Central memory CD8-positive, alpha-beta T cell (primary cell): ENCODE measurements around the gene PHLDA1.
A peak's percentile ranks its signal among the peaks of the same experiment; 100 is the strongest.

ENCODE experiments used
- ATAC-seq: fragments of 150-1000 bp; cut with Tn5 transposase; replicated peaks from 2 replicates; pipeline ENCODE4 v1.10.0; 2022; ENCODE audit warnings: mild to moderate bottlenecking, moderate FRiP score, moderate number of reproducible peaks; ENCODE audit not compliant: poor library complexity, severe bottlenecking; ENCODE audit errors: extremely low read depth
- DNase-seq, 2 donors: peaks; one replicate each; pipeline ENCODE4 v3.0.0; 2021; ENCODE audit warnings: low spot score in 2 of 2
- H3K27ac Mint-ChIP-seq: one replicate; pipeline ENCODE4 v1.8.0; 2022; ENCODE audit warnings: low read depth, mild to moderate bottlenecking, moderate library complexity, mixed read lengths
- H3K27me3 Mint-ChIP-seq: one replicate; pipeline ENCODE4 v1.8.0; 2022; ENCODE audit warnings: mixed read lengths
- H3K36me3 Mint-ChIP-seq: one replicate; pipeline ENCODE4 v1.8.0; 2022; ENCODE audit warnings: mild to moderate bottlenecking, moderate library complexity, mixed read lengths; ENCODE audit not compliant: insufficient read depth
- H3K4me1 Mint-ChIP-seq: one replicate; pipeline ENCODE4 v1.8.0; 2022; ENCODE audit warnings: mixed read lengths
- H3K4me3 Mint-ChIP-seq: one replicate; pipeline ENCODE4 v1.8.0; 2022; ENCODE audit warnings: mild to moderate bottlenecking, moderate library complexity, mixed read lengths
- H3K9me3 Mint-ChIP-seq: one replicate; pipeline ENCODE4 v1.8.0; 2022; ENCODE audit warnings: mixed read lengths

Gene PHLDA1

GRCh38 chr12:76057326-76057725, 25.8 kb upstream of the PHLDA1 start:
- no peaks in the 10 kb centered on the region for H3K27me3 Mint-ChIP-seq
- peaks cover 17% of the 10 kb centered on the region for H3K4me1 Mint-ChIP-seq
- peaks cover 61% of the 10 kb centered on the region for H3K36me3 Mint-ChIP-seq
- ATAC-seq (no peak), DNase-seq (no peak)
- peak overlapping the region; percentile 68 for H3K27ac Mint-ChIP-seq
- H3K9me3 Mint-ChIP-seq, result no peaks in the 10 kb centered on the region
- H3K4me3 Mint-ChIP-seq, result no peak overlapping the region

- Mint-ChIP-seq H3K27me3 (no peaks in the 10 kb centered on the region), H3K4me3 (no peak overlapping the region), H3K27ac (no peak overlapping the region), H3K9me3 (no peaks in the 10 kb centered on the region), H3K4me1 (peaks cover 6% of the 10 kb centered on the region), H3K36me3 (peaks cover 65% of the 10 kb centered on the region)
- ATAC-seq (no peak), DNase-seq (no peak)
Observed at GRCh38 chr12:76055393-76055792, 23.8 kb upstream of the PHLDA1 start.

GRCh38 chr12:76049575-76050251, 18.1 kb upstream of the PHLDA1 start:
- Mint-ChIP-seq H3K9me3 (no peaks in the 10 kb centered on the region), H3K4me3 (no peak overlapping the region), H3K27ac (peak overlapping the region; percentile 29), H3K36me3 (peaks cover 59% of the 10 kb centered on the region), H3K27me3 (no peaks in the 10 kb centered on the region), H3K4me1 (no peaks in the 10 kb centered on the region)
- DNase-seq, result no peak
- no peak for ATAC-seq

GRCh38 chr12:76047742-76048141, 16.2 kb upstream of the PHLDA1 start:
- DNase-seq (no peak), ATAC-seq (no peak)
- Mint-ChIP-seq H3K36me3 (peaks cover 45% of the 10 kb centered on the region), H3K4me3 (no peak overlapping the region), H3K9me3 (no peaks in the 10 kb centered on the region), H3K27me3 (no peaks in the 10 kb centered on the region), H3K4me1 (no peaks in the 10 kb centered on the region), H3K27ac (no peak overlapping the region)

- no peak for DNase-seq
- Mint-ChIP-seq H3K4me1 (no peaks in the 10 kb centered on the region), H3K36me3 (peaks cover 39% of the 10 kb centered on the region), H3K4me3 (no peak overlapping the region), H3K9me3 (no peaks in the 10 kb centered on the region), H3K27me3 (no peaks in the 10 kb centered on the region), H3K27ac (no peak overlapping the region)
- no peak for ATAC-seq
Observed at GRCh38 chr12:76047060-76047459, 15.5 kb upstream of the PHLDA1 start.

- H3K9me3 Mint-ChIP-seq, result no peaks in the 10 kb centered on the region
Observed at GRCh38 chr12:76043377-76043776, 11.8 kb upstream of the PHLDA1 start.

GRCh38 chr12:76042147-76042546, 10.6 kb upstream of the PHLDA1 start:
- Mint-ChIP-seq H3K27ac (no peak overlapping the region), H3K4me3 (no peak overlapping the region)

More at GRCh38 chr12:76043377-76043776, 11.8 kb upstream of the PHLDA1 start:
- Mint-ChIP-seq H3K27me3 (no peaks in the 10 kb centered on the region), H3K4me1 (no peaks in the 10 kb centered on the region), H3K4me3 (no peak overlapping the region), H3K27ac (peak overlapping the region; percentile 77), H3K36me3 (peaks cover 13% of the 10 kb centered on the region)
- ATAC-seq (no peak), DNase-seq (no peak)

GRCh38 chr12:76041406-76041805, 9.8 kb upstream of the PHLDA1 start:
- Mint-ChIP-seq H3K4me1 (peaks cover 8% of the 10 kb centered on the region), H3K27me3 (no peaks in the 10 kb centered on the region), H3K4me3 (no peak overlapping the region), H3K27ac (no peak overlapping the region), H3K36me3 (peaks cover 7% of the 10 kb centered on the region), H3K9me3 (no peaks in the 10 kb centered on the region)
- ATAC-seq (no peak), DNase-seq (no peak)

More at GRCh38 chr12:76042147-76042546, 10.6 kb upstream of the PHLDA1 start:
- ATAC-seq, result no peak
- Mint-ChIP-seq H3K36me3 (peaks cover 11% of the 10 kb centered on the region), H3K9me3 (no peaks in the 10 kb centered on the region), H3K27me3 (no peaks in the 10 kb centered on the region), H3K4me1 (peaks cover 7% of the 10 kb centered on the region)
- DNase-seq, result no peak

GRCh38 chr12:76040461-76040860, 8.9 kb upstream of the PHLDA1 start:
- ATAC-seq, result no peak
- Mint-ChIP-seq H3K4me1 (peaks cover 8% of the 10 kb centered on the region), H3K36me3 (peaks cover 3% of the 10 kb centered on the region), H3K4me3 (no peak overlapping the region), H3K27me3 (no peaks in the 10 kb centered on the region), H3K9me3 (no peaks in the 10 kb centered on the region), H3K27ac (no peak overlapping the region)
- DNase-seq, result no peak

- Mint-ChIP-seq H3K36me3 (no peaks in the 10 kb centered on the region), H3K27me3 (no peaks in the 10 kb centered on the region), H3K4me3 (no peak overlapping the region), H3K27ac (no peak overlapping the region), H3K9me3 (no peaks in the 10 kb centered on the region), H3K4me1 (peaks cover 8% of the 10 kb centered on the region)
- no peak for ATAC-seq
- no peak for DNase-seq
Observed at GRCh38 chr12:76038176-76038575, 6.6 kb upstream of the PHLDA1 start.

- H3K4me1 Mint-ChIP-seq, result peaks cover 13% of the 10 kb centered on the region
- DNase-seq (peak in 1 of 2 donors; percentile 41), ATAC-seq (peak; percentile 79)
- no peak overlapping the region for H3K27ac Mint-ChIP-seq
- H3K27me3 Mint-ChIP-seq, result no peaks in the 10 kb centered on the region
- no peaks in the 10 kb centered on the region for H3K9me3 Mint-ChIP-seq
- H3K4me3 Mint-ChIP-seq, result no peak overlapping the region
- H3K36me3 Mint-ChIP-seq, result peaks cover under 1% of the 10 kb centered on the region
Observed at GRCh38 chr12:76037130-76038103, 5.8 kb upstream of the PHLDA1 start.

GRCh38 chr12:76035045-76035444, 3.5 kb upstream of the PHLDA1 start:
- H3K36me3 Mint-ChIP-seq, result peaks cover 19% of the 10 kb centered on the region

More at GRCh38 chr12:76035045-76035444, 3.5 kb upstream of the PHLDA1 start:
- ATAC-seq, result no peak
- Mint-ChIP-seq H3K4me3 (no peak overlapping the region), H3K27ac (no peak overlapping the region), H3K9me3 (no peaks in the 10 kb centered on the region), H3K4me1 (peaks cover 29% of the 10 kb centered on the region), H3K27me3 (no peaks in the 10 kb centered on the region)
- no peak for DNase-seq
